Measurements from ENCODE around the gene METTL23.
A peak's percentile ranks its signal among the peaks of the same experiment; 100 is the strongest.
"Not testable (repeated sequence)": the region's sequence is repeated elsewhere in the genome, so short reads cannot be mapped to it uniquely, and the experiment has no call there.

Gene METTL23

GRCh38 chr17:76734080-76734840, 7.6 kb downstream of the METTL23 start:
- DNase-seq (ENCODE audit: low spot score) = no peak

- DNase-seq (ENCODE audit: low spot score) = no peak
Measured at GRCh38 chr17:76735006-76735405, 8.4 kb downstream of the METTL23 start.

- DNase-seq (ENCODE audit: low spot score) = peak; percentile 38
Measured at GRCh38 chr17:76735586-76736348, 9.1 kb downstream of the METTL23 start.

GRCh38 chr17:76736349-76737081, 9.9 kb downstream of the METTL23 start:
- DNase-seq (ENCODE audit: low spot score) = peak; percentile 50

GRCh38 chr17:76737082-76737675, 10.5 kb downstream of the METTL23 start, which contains the start of gene SRSF2:
Gene SRSF2 (minus strand): TSS chr17:76737331. CDS start chr17:76737160, 171 bp downstream.
- DNase-seq (ENCODE audit: low spot score) = peak; percentile 99

- DNase-seq (ENCODE audit: low spot score) = peak; percentile 96
Measured at GRCh38 chr17:76737676-76738467, 11.2 kb downstream of the METTL23 start, which contains the start of gene MFSD11. Gene MFSD11 (plus strand): TSS chr17:76738119. CDS start chr17:76738353, 234 bp downstream.

- peak; percentile 65 for DNase-seq (ENCODE audit: low spot score)
Measured at GRCh38 chr17:76738468-76738850, 11.8 kb downstream of the METTL23 start.

GRCh38 chr17:76739568-76740115, 13.0 kb downstream of the METTL23 start:
- not testable (repeated sequence) for DNase-seq (ENCODE audit: low spot score)

GRCh38 chr17:76740329-76741118, 13.9 kb downstream of the METTL23 start:
- no peak for DNase-seq (ENCODE audit: low spot score)

GRCh38 chr17:76742958-76743357, 16.3 kb downstream of the METTL23 start:
- DNase-seq (ENCODE audit: low spot score) = no peak

- no peak for DNase-seq (ENCODE audit: low spot score)
Measured at GRCh38 chr17:76744747-76745146, 18.1 kb downstream of the METTL23 start.

- not testable (repeated sequence) for DNase-seq (ENCODE audit: low spot score)
Measured at GRCh38 chr17:76745785-76746184, 19.1 kb downstream of the METTL23 start.

- DNase-seq (ENCODE audit: low spot score) = no peak
Measured at GRCh38 chr17:76747716-76748363, 21.2 kb downstream of the METTL23 start.

- DNase-seq (ENCODE audit: low spot score) = no peak
Measured at GRCh38 chr17:76748657-76749056, 22.0 kb downstream of the METTL23 start.

GRCh38 chr17:76751416-76751993, 24.9 kb downstream of the METTL23 start:
- no peak for DNase-seq (ENCODE audit: low spot score)

GRCh38 chr17:76752006-76752405, 25.4 kb downstream of the METTL23 start:
- DNase-seq (ENCODE audit: low spot score) = no peak

GRCh38 chr17:76753061-76753961, 26.7 kb downstream of the METTL23 start:
- DNase-seq (ENCODE audit: low spot score) = no peak

GRCh38 chr17:76755285-76755684, 28.6 kb downstream of the METTL23 start:
- no peak for DNase-seq (ENCODE audit: low spot score)
